ENCODE data around the gene ZNF444. TPM values are rescaled to one million over a fixed set of nuclear protein-coding genes. Genes with fewer than 3 reads are reported as not detected.
"Not testable (repeated sequence)": the region's sequence is repeated elsewhere in the genome, so short reads cannot be mapped to it uniquely, and the experiment has no call there.

Gene ZNF444
- total RNA-seq, 4 donors from 2014 or later = 32.0 to 78.2 (median 52.1) TPM

DNA sequence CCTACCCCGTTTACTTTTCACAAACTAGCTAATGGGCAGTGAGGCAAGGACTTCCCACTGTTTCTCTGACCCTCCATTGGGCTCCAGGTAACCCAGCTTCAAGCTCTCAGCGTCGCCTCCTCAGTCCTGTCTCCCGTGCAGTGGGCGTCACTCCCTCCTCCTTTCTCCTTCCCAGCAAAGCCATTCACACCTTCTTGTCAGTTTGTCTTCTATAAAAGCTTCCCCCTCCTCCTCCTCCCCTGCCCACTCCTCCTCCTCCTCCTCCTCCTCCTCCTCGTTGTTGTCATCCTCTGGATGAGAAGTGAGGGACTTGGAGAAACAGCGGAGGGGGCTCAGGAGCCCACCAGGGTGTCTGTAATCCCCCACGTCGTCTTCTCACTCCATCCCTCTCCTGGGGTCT is 33.0 kb downstream of the ZNF444 start:
- Histone ChIP-seq H3K4me3 (no peak overlapping the region), H3K9me3 (no peaks in the 10 kb centered on the region), H3K36me3 (no peaks in the 10 kb centered on the region), H3K4me1 (peaks cover 0 to 5% (median 2%) of the 10 kb centered on the region in 4 donors), H3K27me3 (peaks cover 0 to 47% (median 0%) of the 10 kb centered on the region in 4 donors), H3K27ac (replicated peaks in 1 of 4) (no peak overlapping the region)
- no peak for TF ChIP-seq POLR2AphosphoS5 (IDR thresholded peaks at IDR 0.05)
- DNase-seq (ENCODE audit: extremely low spot score) = no peak
- intact Hi-C loops (cut with DNase I) = loop anchor here (5.0 kb wide), 1 partner anchor 82 kb away; no protein-coding TSS in a partner anchor
- WGBS = 15% methylated on average over 9 of the region's 9 CpGs

DNA sequence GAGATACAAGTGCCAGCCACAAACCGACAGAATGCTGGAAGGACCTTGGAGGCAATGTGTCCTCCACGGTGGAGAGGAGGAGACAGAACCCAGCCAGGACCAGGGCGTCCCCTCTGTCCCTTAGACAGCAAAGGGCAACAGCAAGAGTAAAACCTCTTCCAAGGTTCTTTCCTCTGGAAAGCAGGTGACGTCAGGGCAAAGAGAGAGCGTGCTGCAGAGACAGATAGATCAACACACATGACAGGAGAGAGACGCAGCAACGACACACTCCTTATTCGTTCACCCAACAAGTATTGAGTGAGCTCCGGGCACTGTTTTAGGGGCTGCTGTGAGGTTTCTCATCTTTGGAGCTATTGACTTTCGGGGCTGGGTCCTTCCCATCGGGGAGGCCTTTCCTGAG is 33.5 kb downstream of the ZNF444 start:
- Histone ChIP-seq H3K9me3 (no peaks in the 10 kb centered on the region), H3K27me3 (peaks cover 0 to 47% (median 0%) of the 10 kb centered on the region in 4 donors), H3K36me3 (no peaks in the 10 kb centered on the region), H3K4me3 (no peak overlapping the region), H3K4me1 (peaks cover 0 to 5% (median 2%) of the 10 kb centered on the region in 4 donors), H3K27ac (replicated peaks in 1 of 4) (no peak overlapping the region)
- no peak for TF ChIP-seq POLR2A (IDR thresholded peaks at IDR 0.05; ENCODE audit: low read depth)
- WGBS = 43% methylated on average over 11 of the region's 11 CpGs
- no peak for DNase-seq (ENCODE audit: extremely low spot score)
- intact Hi-C loops (cut with DNase I) = loop anchor here (5.0 kb wide), 1 partner anchor 82 kb away; no protein-coding TSS in a partner anchor

DNA sequence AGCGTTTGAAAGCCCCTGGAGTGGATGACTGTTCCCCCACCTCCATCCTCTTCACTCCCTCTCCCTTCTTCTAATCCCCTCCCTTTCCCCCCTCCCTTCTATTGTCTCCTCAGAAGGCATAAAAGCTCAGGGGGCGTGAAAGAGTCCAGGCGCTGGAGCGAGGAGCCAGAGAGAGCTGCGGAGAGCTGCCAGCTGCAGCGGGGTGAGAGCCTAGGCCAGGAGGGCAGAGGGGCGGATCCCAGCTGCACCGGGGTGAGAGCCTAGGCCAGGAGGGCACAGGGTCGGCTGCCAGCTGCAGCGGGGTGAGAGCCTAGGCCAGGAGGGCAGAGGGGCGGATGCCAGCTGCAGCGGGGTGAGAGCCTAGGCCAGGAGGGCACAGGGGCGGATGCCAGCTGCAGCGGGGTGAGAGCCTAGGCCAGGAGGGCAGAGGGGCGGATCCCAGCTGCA is 34.8 kb downstream of the ZNF444 start, which contains the start of gene GALP:
TSS of gene GALP (plus strand) at position 148 of the 447 bp plus-strand sequence. CDS start 1,101 bp downstream, outside the sequence.
- DNase-seq (ENCODE audit: extremely low spot score); intact Hi-C loops (cut with DNase I): not testable (repeated sequence)
- whole genome bisulfite sequencing = 38% methylated on average over 12 of the region's 15 CpGs

GRCh38 chr19:56176310-56176709 is 35.2 kb downstream of the ZNF444 start:
- DNase-seq (ENCODE audit: extremely low spot score); H3K9me3 ChIP-seq; H3K36me3 ChIP-seq; intact Hi-C loops (cut with DNase I); H3K27ac ChIP-seq (replicated peaks in 1 of 4); H3K4me1 ChIP-seq; H3K4me3 ChIP-seq: not testable (repeated sequence)
- no CpG with 5 or more reads among the region's 11 CpGs for WGBS
- peaks cover 0 to 47% (median 0%) of the 10 kb centered on the region in 4 donors for H3K27me3 ChIP-seq

More for the DNA sequence above, 34.8 kb downstream of the ZNF444 start, which contains the start of gene GALP:
- not testable (repeated sequence) for H3K4me1 ChIP-seq; H3K27ac ChIP-seq (replicated peaks in 1 of 4); H3K9me3 ChIP-seq; H3K36me3 ChIP-seq; H3K4me3 ChIP-seq
- H3K27me3 ChIP-seq = peaks cover 0 to 47% (median 0%) of the 10 kb centered on the region in 4 donors

GRCh38 chr19:56176881-56177280 is 35.8 kb downstream of the ZNF444 start:
- Histone ChIP-seq H3K4me1 (peaks cover 0 to 2% (median 0%) of the 10 kb centered on the region in 4 donors), H3K4me3 (no peak overlapping the region), H3K27me3 (peaks cover 0 to 53% (median 0%) of the 10 kb centered on the region in 4 donors), H3K9me3 (no peaks in the 10 kb centered on the region), H3K27ac (replicated peaks in 1 of 4) (no peak overlapping the region), H3K36me3 (no peaks in the 10 kb centered on the region)
- TF ChIP-seq EP300 (IDR thresholded peaks at IDR 0.05) (no peak), POLR2A (IDR thresholded peaks at IDR 0.05; ENCODE audit: low read depth) (no peak), POLR2AphosphoS5 (IDR thresholded peaks at IDR 0.05) (no peak)
- TF ChIP-seq, protein P1, sequence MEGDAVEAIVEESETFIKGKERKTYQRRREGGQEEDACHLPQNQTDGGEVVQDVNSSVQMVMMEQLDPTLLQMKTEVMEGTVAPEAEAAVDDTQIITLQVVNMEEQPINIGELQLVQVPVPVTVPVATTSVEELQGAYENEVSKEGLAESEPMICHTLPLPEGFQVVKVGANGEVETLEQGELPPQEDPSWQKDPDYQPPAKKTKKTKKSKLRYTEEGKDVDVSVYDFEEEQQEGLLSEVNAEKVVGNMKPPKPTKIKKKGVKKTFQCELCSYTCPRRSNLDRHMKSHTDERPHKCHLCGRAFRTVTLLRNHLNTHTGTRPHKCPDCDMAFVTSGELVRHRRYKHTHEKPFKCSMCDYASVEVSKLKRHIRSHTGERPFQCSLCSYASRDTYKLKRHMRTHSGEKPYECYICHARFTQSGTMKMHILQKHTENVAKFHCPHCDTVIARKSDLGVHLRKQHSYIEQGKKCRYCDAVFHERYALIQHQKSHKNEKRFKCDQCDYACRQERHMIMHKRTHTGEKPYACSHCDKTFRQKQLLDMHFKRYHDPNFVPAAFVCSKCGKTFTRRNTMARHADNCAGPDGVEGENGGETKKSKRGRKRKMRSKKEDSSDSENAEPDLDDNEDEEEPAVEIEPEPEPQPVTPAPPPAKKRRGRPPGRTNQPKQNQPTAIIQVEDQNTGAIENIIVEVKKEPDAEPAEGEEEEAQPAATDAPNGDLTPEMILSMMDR (IDR thresholded peaks at IDR 0.05) = no peak
- DNase-seq (ENCODE audit: extremely low spot score) = no peak
- intact Hi-C loops (cut with DNase I) = no loop called here
- WGBS = 62% methylated on average over 18 of the region's 18 CpGs

DNA sequence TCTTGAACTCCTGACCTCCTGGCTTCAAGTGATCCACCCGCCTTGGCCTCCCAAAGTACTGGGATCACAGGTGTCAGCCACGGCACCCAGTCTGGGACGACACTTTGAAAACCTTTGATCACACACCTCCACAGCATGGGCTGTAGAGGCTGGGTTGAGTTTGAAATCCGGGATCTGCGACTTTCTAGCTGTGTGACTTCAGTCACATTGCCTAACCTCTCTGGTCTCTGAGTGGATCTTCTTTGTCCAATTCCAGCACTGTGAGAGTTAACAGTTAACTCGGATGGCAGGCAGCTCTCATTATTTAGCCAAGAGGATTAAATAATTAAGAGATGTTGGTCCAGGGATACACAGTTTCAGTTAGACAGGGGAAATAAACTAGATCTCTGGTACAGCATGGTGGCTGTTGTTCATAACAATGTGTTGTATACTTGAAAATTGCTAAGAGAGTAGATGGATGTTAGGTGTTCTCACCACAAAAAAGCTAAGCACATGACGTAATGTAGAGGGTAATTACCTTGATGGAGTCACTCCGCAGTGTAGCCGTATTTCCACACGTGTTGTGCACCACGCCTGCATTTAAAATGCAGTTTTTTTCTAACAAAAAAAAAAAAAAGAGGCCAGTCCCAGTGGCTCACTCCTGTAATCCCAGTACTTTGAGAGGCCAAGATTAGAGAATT is 36.6 kb downstream of the ZNF444 start:
- TF ChIP-seq POLR2A (IDR thresholded peaks at IDR 0.05; ENCODE audit: low read depth) = no peak
- TF ChIP-seq, protein P1 (IDR thresholded peaks at IDR 0.05) = no peak
- no peak for TF ChIP-seq EP300 (IDR thresholded peaks at IDR 0.05)
- TF ChIP-seq POLR2AphosphoS5 (IDR thresholded peaks at IDR 0.05) = no peak
- DNase-seq (ENCODE audit: extremely low spot score) = no peak
- Histone ChIP-seq H3K36me3 (no peaks in the 10 kb centered on the region), H3K4me1 (no peaks in the 10 kb centered on the region), H3K27me3 (peaks cover 0 to 61% (median 0%) of the 10 kb centered on the region in 4 donors), H3K27ac (replicated peaks in 1 of 4) (no peak overlapping the region), H3K9me3 (no peaks in the 10 kb centered on the region), H3K4me3 (no peak overlapping the region)
- intact Hi-C loops (cut with DNase I) = no loop called here
- 69% methylated on average over 11 of the region's 11 CpGs for WGBS

All from esophagus muscularis mucosa (tissue), 4 donors.